Fibroblast of peridontal ligament (primary cell): ENCODE measurements around the gene KLHL22.

ENCODE experiments used
- DNase-seq: peaks from one replicate; pipeline ENCODE4 v3.0.0-alpha.2; 2010; ENCODE audit errors: extremely low read depth

KLHL22 gene

GRCh38 chr22:20446383-20446970 is 49.1 kb downstream of the KLHL22 start:
- DNase-seq = no peak

GRCh38 chr22:20444325-20444724 is 51.3 kb downstream of the KLHL22 start:
- DNase-seq = no peak

- no peak for DNase-seq
Observed at GRCh38 chr22:20442485-20443284, 52.9 kb downstream of the KLHL22 start.

- no peak for DNase-seq
Observed at GRCh38 chr22:20441631-20442484, 53.7 kb downstream of the KLHL22 start.

GRCh38 chr22:20440637-20441591 is 54.7 kb downstream of the KLHL22 start:
- DNase-seq = no peak

GRCh38 chr22:20439928-20440575 is 55.5 kb downstream of the KLHL22 start:
- DNase-seq = no peak

- DNase-seq = no peak
Observed at GRCh38 chr22:20439556-20439927, 56.1 kb downstream of the KLHL22 start.

- DNase-seq = no peak
Observed at GRCh38 chr22:20438678-20439492, 56.7 kb downstream of the KLHL22 start.

GRCh38 chr22:20438427-20438677 is 57.2 kb downstream of the KLHL22 start:
- no peak for DNase-seq

- DNase-seq = peak; percentile 50
Observed at GRCh38 chr22:20437613-20438426, 57.8 kb downstream of the KLHL22 start, which contains the start of gene SCARF2. SCARF2 (minus strand) TSS chr22:20437825; CDS start chr22:20437754, 71 bp downstream.

GRCh38 chr22:20436768-20437612 is 58.6 kb downstream of the KLHL22 start:
- no peak for DNase-seq

GRCh38 chr22:20436307-20436767 is 59.3 kb downstream of the KLHL22 start:
- DNase-seq = no peak

- DNase-seq = no peak
Observed at GRCh38 chr22:20435436-20436306, 59.9 kb downstream of the KLHL22 start.

GRCh38 chr22:20434773-20435172 is 60.8 kb downstream of the KLHL22 start:
- no peak for DNase-seq

- DNase-seq = no peak
Observed at GRCh38 chr22:20434264-20434751, 61.3 kb downstream of the KLHL22 start.

- no peak for DNase-seq
Observed at GRCh38 chr22:20433686-20434241, 61.8 kb downstream of the KLHL22 start.

- no peak for DNase-seq
Observed at GRCh38 chr22:20433191-20433590, 62.4 kb downstream of the KLHL22 start.
